ENCODE data around the gene TRPM5. TPM values are rescaled to one million over a fixed set of nuclear protein-coding genes. Genes with fewer than 3 reads are reported as not detected.

The TRPM5 gene
- total RNA-seq, 1 donor from 2014 or later: 0.05 TPM

GRCh38 chr11:2406451-2406850, 37.9 kb downstream of the TRPM5 start:
- no peak for DNase-seq (ENCODE audit: low read depth)

- DNase-seq (ENCODE audit: low read depth): no peak
Observed at GRCh38 chr11:2404735-2405196, 39.5 kb downstream of the TRPM5 start.

- no peak for DNase-seq (ENCODE audit: low read depth)
Observed at GRCh38 chr11:2402890-2403645, 41.2 kb downstream of the TRPM5 start.

- DNase-seq (ENCODE audit: low read depth): no peak
Observed at GRCh38 chr11:2402106-2402505, 42.2 kb downstream of the TRPM5 start.

GRCh38 chr11:2401436-2401984, 42.8 kb downstream of the TRPM5 start:
- no peak for DNase-seq (ENCODE audit: low read depth)

DNA sequence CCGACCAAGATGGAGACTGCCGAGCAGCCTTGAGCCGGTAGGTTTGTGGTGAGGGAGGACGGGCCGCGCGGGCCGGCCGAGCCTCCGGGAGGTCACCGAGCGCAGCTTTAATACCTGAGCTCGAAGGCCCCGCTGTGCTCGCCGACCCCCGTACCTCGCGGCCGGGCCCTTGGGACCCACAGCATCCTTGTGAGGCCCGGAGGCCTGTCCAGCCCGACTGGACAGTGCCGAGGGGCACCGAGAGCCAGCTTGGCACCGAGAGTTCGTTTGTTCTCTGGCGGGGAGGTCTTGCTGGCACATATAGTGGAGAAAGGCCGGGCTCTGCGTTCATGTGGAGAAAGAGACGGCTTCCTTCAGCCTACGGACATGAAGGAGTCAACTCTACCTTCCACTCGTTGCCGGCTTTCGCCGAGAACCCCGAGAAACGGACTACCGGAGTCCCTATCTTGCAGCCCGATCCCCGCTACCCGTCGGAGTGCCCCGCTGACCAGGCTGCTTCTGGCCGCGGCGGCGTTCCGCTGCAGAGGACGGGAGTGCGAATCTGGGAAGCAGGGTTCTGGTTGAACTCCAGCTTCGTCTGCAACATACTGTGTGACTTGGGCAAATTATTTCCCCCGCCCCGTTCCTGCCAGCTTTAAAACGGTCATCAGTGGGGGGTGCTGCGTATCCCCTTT, 43.4 kb downstream of the TRPM5 start:
- no peak for DNase-seq (ENCODE audit: low read depth)

GRCh38 chr11:2400069-2400761, 44.1 kb downstream of the TRPM5 start, which contains the start of gene TSSC4:
Gene TSSC4 (plus strand): TSS chr11:2400750. CDS start chr11:2402634, 1,884 bp downstream.
- peak; percentile 99 for DNase-seq (ENCODE audit: low read depth)

GRCh38 chr11:2399488-2400068, 44.7 kb downstream of the TRPM5 start:
- no peak for DNase-seq (ENCODE audit: low read depth)

DNA sequence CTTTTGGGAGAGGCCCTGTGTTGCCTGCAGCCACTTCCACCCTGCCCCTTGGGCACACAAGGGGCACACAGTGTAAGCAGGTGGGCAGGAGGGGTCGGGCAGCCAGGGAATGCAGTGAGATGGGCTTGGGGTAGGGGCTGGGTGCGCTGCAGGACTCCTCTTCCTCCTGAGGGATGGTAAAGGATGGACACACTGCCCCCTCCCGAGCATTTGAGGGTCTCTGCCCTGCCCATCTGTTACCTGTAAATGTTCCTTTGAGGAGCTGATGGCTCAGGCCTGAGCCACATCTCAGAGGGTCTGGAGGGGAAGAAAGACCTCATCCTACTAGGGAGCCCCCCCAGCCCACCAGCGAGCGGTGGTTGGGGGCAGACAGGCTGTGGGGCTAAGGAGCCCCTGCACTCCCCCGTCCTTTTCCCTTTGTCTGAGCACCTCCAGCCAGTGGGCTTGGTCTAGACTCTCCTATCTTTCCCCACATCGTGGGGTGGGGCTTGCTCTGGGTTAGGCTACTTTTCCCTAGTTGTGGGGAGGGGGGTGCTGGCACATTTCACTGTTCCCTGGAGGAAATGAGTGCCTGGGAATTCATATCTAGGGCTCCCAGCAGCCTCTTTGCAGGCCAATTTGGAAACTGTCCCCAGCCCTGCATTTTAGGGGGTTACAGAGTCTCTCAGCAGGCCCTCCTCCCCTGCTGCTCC, 45.5 kb downstream of the TRPM5 start:
- DNase-seq (ENCODE audit: low read depth): no peak

GRCh38 chr11:2397005-2397404, 47.3 kb downstream of the TRPM5 start:
- DNase-seq (ENCODE audit: low read depth): no peak

DNA sequence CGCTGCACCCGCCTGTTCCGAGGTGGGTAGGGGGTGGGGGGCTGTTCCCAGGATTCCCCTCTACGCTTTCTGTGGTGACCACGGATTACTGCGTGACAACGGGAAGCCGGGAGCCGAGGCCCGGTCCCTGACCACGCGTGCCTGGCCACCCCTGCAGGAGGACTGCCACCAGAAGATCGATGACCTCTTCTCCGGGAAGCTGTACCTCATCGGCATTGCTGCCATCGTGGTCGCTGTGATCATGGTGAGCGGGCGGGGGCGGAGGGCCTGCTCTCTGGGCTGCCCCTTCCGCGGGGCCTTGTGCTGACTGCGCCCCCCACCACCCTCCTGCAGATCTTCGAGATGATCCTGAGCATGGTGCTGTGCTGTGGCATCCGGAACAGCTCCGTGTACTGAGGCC, 47.8 kb downstream of the TRPM5 start:
- DNase-seq (ENCODE audit: low read depth): no peak

DNA sequence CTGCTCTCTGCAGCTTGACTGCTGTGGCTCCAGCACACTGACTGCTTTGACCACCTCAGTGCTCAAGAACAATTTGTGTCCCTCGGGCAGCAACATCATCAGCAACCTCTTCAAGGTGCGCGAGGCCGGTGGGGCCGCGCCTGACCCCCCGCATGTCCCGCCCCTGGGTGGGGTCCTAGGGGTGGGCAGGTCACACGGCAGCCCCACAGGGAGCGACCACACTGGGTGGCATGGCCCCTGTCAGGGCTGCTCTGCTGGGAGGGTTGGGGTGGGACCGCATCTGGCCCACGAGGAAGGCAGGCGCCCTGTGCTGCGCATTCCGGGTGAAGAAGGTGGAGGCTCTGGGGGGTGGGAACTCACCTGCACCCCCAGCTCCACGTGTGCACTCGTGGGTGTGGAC, 48.5 kb downstream of the TRPM5 start:
- no peak for DNase-seq (ENCODE audit: low read depth)

DNA sequence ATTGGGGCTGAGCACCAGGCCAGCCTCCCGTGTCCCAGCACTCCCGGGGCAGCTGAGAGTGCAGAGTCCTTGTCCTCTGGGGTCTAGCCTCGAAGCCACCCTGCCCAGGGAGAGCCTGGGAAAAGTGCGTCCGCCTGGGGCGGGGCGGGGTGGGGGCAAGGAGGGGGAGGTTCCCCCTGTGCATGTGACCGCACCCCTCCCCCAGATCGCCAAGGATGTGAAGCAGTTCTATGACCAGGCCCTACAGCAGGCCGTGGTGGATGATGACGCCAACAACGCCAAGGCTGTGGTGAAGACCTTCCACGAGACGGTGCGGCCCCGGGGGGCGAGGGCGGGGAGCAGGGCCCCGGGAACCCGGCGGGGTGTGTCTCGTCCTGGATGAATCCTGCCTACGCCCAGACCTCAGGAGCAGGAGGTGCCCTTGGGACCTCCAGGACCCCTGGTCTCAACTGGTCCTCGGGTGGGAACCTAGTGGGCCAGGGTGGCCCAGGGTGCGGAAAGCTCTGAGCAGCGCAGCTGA, 49.0 kb downstream of the TRPM5 start:
- DNase-seq (ENCODE audit: low read depth): no peak

GRCh38 chr11:2394818-2395105, 49.6 kb downstream of the TRPM5 start:
- no peak for DNase-seq (ENCODE audit: low read depth)

Other genes with a start within 250 kb of the TRPM5 start
- gene ASCL2, start 173.9 kb downstream of the TRPM5 start, total RNA-seq: not detected in 2 replicates
- 0.10 TPM in 1 of 2 replicates, not detected in the other for gene C11orf21, start 142.6 kb downstream of the TRPM5 start, total RNA-seq
- not detected in 2 replicates for gene TSPAN32, start 142.5 kb downstream of the TRPM5 start, total RNA-seq
- 131 and 666 TPM in 2 replicates for gene CD81, start 67.2 kb downstream of the TRPM5 start, total RNA-seq
- gene TSSC4, start 43.8 kb downstream of the TRPM5 start, total RNA-seq: 46.1 and 73.3 TPM in 2 replicates
- gene KCNQ1, start 494 bp upstream of the TRPM5 start, total RNA-seq: 0.35 and 1.1 TPM in 2 replicates